ENCODE measurements around the gene VPS45.
"Not testable (repeated sequence)": the region's sequence is repeated elsewhere in the genome, so short reads cannot be mapped to it uniquely, and the experiment has no call there.

VPS45 gene

GRCh38 chr1:150159550-150159949, 92.0 kb downstream of the VPS45 start:
- no peak for DNase-seq (ENCODE audit: low spot score)

- DNase-seq (ENCODE audit: low spot score): no peak
Observed at GRCh38 chr1:150160964-150161621, 93.5 kb downstream of the VPS45 start.

GRCh38 chr1:150161747-150162581, 94.4 kb downstream of the VPS45 start:
- DNase-seq (ENCODE audit: low spot score): no peak

GRCh38 chr1:150162582-150162861, 94.9 kb downstream of the VPS45 start:
- DNase-seq (ENCODE audit: low spot score): no peak

- DNase-seq (ENCODE audit: low spot score): peak; percentile 87
Observed at GRCh38 chr1:150162862-150163706, 95.5 kb downstream of the VPS45 start.

- no peak for DNase-seq (ENCODE audit: low spot score)
Observed at GRCh38 chr1:150164224-150164623, 96.6 kb downstream of the VPS45 start.

GRCh38 chr1:150164779-150165178, 97.2 kb downstream of the VPS45 start:
- DNase-seq (ENCODE audit: low spot score): no peak

GRCh38 chr1:150165622-150166612, 98.3 kb downstream of the VPS45 start:
- DNase-seq (ENCODE audit: low spot score): no peak

GRCh38 chr1:150168960-150169601, 101.5 kb downstream of the VPS45 start:
- no peak for DNase-seq (ENCODE audit: low spot score)

- no peak for DNase-seq (ENCODE audit: low spot score)
Observed at GRCh38 chr1:150171801-150172200, 104.2 kb downstream of the VPS45 start.

GRCh38 chr1:150173141-150173585, 105.6 kb downstream of the VPS45 start:
- DNase-seq (ENCODE audit: low spot score): no peak

- no peak for DNase-seq (ENCODE audit: low spot score)
Observed at GRCh38 chr1:150176593-150176992, 109.0 kb downstream of the VPS45 start.

GRCh38 chr1:150178548-150178947, 111.0 kb downstream of the VPS45 start:
- no peak for DNase-seq (ENCODE audit: low spot score)

- DNase-seq (ENCODE audit: low spot score): no peak
Observed at GRCh38 chr1:150179867-150180266, 112.3 kb downstream of the VPS45 start.

- no peak for DNase-seq (ENCODE audit: low spot score)
Observed at GRCh38 chr1:150180474-150180873, 112.9 kb downstream of the VPS45 start.

GRCh38 chr1:150182247-150182646, 114.7 kb downstream of the VPS45 start:
- peak; percentile 96 for DNase-seq (ENCODE audit: low spot score)

GRCh38 chr1:150183061-150183460, 115.5 kb downstream of the VPS45 start:
- DNase-seq (ENCODE audit: low spot score): no peak

GRCh38 chr1:150185481-150185880, 117.9 kb downstream of the VPS45 start:
- no peak for DNase-seq (ENCODE audit: low spot score)

- DNase-seq (ENCODE audit: low spot score): not testable (repeated sequence)
Observed at GRCh38 chr1:150186438-150186788, 118.8 kb downstream of the VPS45 start.

- peak; percentile 84 for DNase-seq (ENCODE audit: low spot score)
Observed at GRCh38 chr1:150186789-150187559, 119.4 kb downstream of the VPS45 start.
